GM18907 (cell line): ENCODE data around the gene LGALS3.

Experiments
- ATAC-seq: cut with Tn5 transposase; IDR thresholded peaks from one replicate; pipeline ENCODE4 v1.9.1; 2021; ENCODE audit warnings: mild to moderate bottlenecking, moderate library complexity; ENCODE audit not compliant: unreplicated experiment

LGALS3 gene

GRCh38 chr14:55188686-55189295 lies 59.7 kb downstream of the LGALS3 start:
- ATAC-seq = no peak

- no peak for ATAC-seq
Measured at GRCh38 chr14:55190906-55191202, 61.8 kb downstream of the LGALS3 start.

DNA sequence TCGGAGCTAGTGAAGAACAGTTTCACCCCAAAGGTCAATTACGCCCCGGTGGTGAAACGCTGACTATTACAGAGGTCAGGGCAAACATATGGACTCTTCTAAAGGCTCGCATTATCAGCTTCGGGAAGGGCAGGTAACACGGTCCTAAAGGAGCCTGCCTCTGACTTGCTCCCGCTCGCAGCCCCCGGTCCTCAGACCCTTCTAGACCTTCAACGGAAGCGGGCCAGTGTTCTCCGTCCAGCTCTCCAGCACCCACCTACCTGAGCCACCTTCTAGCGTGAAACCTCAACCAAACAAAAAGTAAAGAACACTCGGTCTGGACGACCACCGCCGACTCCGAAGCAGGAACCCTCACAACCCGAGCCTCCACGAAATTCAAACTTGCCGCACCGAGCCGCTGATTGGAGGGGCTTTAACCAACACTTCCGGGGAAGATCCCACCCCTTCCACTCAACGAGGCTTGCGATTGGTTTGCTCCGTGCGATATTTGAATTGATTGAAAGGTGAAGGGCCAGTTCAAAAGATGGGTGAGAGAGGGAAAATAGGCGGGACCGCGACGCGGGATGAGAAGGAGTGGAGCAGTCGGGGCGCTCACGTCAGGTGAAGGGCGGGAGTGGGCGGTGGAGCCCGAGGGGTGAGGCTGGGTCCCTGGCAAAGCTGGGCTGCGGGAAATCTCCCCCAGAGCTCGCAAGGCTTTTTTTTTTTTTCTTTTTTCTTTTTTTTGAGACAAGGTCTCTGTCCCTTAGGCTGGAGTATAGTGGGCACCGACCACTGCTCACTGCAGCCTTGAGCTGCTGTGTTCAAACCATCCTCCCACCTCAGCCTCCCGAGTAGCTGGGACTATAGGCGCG lies 62.4 kb downstream of the LGALS3 start, which contains the start of gene DLGAP5:
TSS of gene DLGAP5 (minus strand) at position 383 of the 851 bp plus-strand sequence. CDS start 2,406 bp downstream, outside the sequence.
- ATAC-seq = peak; percentile 96

- ATAC-seq = no peak
Measured at GRCh38 chr14:55192054-55192621, 63.1 kb downstream of the LGALS3 start.

DNA sequence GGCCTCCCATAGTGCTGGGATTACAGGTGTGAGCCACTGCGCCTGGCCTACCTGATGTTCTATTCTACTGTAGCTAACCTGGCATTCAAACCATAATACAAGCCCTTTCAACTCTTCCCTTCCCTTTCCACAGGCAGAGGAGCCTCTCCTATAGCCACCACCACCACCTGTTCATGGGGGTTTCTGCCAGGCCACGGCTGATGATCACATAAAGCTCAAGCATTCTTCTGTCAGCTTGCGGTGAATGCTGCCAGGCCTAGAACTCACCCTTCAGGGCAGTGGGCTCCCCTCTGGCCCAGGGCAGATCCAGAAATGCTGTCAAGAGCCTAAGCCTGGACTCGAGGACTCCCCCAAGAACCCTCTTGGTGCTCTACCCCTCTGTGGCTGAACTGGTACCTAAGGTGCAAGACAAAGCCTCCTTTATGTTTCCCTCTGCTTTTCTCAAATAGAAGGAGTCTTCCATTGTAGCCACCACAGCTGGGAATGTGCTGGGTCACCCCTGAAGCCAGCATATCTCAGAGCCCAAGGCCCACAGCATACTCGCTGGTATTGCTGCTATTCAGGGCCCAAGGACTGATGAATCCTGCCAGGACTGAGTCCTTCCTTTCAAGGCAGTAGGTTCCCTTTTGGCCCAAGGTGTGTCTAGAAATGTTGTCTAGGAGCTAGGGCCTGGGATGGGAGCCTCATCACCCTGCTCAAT lies 65.8 kb downstream of the LGALS3 start:
- no peak for ATAC-seq
